Esophagus muscularis mucosa (tissue), 4 donors: ENCODE results near the gene PAQR9. TPM values are rescaled to one million over a fixed set of nuclear protein-coding genes. Genes with fewer than 3 reads are reported as not detected.

Experiments
- DNase-seq: peaks from one replicate; pipeline ENCODE4 v3.0.0-alpha.2; 2017; ENCODE audit errors: extremely low spot score
- H3K27ac ChIP-seq, 4 donors: fragments of 200-600 bp; sonication (generic); replicated peaks in 1 of 4; 1 replicate in 3 of 4; 2 replicates in 1 of 4; pipeline ENCODE4 v1.5.1; 2016 to 2019; ENCODE audit warnings: mild to moderate bottlenecking in 1 of 4
- H3K27me3 ChIP-seq, 4 donors: fragments of 200-600 bp; sonication (generic); one replicate each; pipeline versions ENCODE4 v1.5.1 to v1.6.0; 2016 to 2019
- H3K36me3 ChIP-seq, 4 donors: fragments of 200-600 bp; sonication (generic); one replicate each; pipeline ENCODE4 v1.5.1; 2016 to 2019
- H3K4me1 ChIP-seq, 4 donors: fragments of 200-600 bp; sonication (generic); one replicate each; pipeline ENCODE4 v1.5.1; 2016 to 2019
- H3K4me3 ChIP-seq, 4 donors: fragments of 200-600 bp; sonication (generic); 1 replicate in 2 of 4; 2 replicates in 2 of 4; pipeline ENCODE4 v1.5.1; 2016 to 2019; ENCODE audit warnings: mild to moderate bottlenecking in 4 of 4, moderate library complexity in 1 of 4
- H3K9me3 ChIP-seq, 4 donors: fragments of 200-600 bp; sonication (generic); 1 replicate in 3 of 4; 2 replicates in 1 of 4; pipeline ENCODE4 v1.5.1; 2016 to 2019
- EP300 ChIP-seq: sonication (generic); formaldehyde crosslinking; IDR thresholded peaks from one replicate; pipeline ENCODE4 v1.6.1; 2017; ENCODE audit warnings: antibody characterized with exemption
- POLR2A ChIP-seq: fragments of 450-650 bp; IDR thresholded peaks from one replicate; pipeline ENCODE4 v1.6.1; 2017; ENCODE audit warnings: antibody characterized with exemption, moderate library complexity, mild to moderate bottlenecking, low read depth
- POLR2AphosphoS5 ChIP-seq, 2 donors: sonication (generic); formaldehyde crosslinking; IDR thresholded peaks; one replicate each; pipeline ENCODE4 v1.6.1; 2017; ENCODE audit warnings: antibody characterized with exemption in 2 of 2
- WGBS: methylation state at CpG from one replicate; pipeline ENCODE4 v1.1.5; 2018; 5-methylcytosine and 5-hydroxymethylcytosine counted together
- intact Hi-C: fragments of 100-400 bp; cut with DNase I; formaldehyde crosslinking; loops from one replicate; pipeline ENCODE4 v1.15.1; 2023
- small RNA-seq, 3 donors: library from RNA; depleted of rRNA; stranded (forward); fragments of <200 nt; gene quantifications; one replicate each; pipeline ENCODE3, GENCODE V24; 2016
- total RNA-seq, 4 donors: library from RNA; depleted of rRNA; stranded (reverse); fragments of >200 nt; gene quantifications; one replicate each; pipeline versions ENCODE4 v1.1.0 to v1.2.1, GENCODE V29; 2016
- TF ChIP-seq, protein P1 (sequence below), 3 experiments: fragments of 200-600 bp in 2 of 3; fragments of 450-650 bp in 1 of 3; sonication (generic) in 2 of 3; IDR thresholded peaks; one replicate each; pipeline ENCODE4 v1.5.1; 2017 to 2019; ENCODE audit warnings: antibody characterized with exemption in 3 of 3, mild to moderate bottlenecking in 2 of 3, moderate library complexity in 1 of 3

The PAQR9 gene
- total RNA-seq, 4 donors from 2014 or later, result not detected

DNA sequence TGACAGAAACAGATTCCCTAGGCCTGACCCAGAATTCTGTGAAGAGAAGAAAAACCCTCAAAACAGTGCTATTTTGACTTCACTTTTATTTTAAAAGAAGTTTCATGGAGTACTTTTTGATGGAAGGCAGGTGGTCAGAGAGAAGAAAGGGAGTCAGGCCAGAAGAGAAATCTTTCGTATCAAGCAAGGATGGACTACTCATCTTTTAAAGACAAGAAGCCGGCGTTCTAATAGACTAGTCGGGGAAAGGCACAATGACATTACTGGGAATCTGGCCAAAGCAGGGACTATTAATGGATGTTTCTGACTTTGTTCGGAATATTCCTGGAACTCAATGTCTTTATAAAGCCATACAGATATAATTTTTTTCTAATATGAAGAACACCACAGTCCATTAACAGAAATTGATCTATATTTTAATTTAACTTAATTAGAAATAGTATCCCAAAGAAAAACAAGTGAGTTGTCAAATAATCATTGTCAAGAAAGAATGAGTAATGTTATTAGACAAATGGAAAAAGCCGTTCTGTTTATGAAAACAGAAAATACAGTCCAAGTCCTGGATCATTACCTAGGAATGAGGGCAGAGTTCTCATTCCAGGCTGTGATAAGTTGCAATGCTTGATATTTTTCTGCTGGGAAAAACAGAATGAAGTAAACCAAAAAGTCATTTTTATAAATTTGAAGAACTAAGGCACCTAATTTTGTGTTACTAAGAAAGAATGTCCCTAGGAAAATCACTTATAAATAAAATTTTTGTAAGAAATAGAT lies 50.9 kb downstream of the PAQR9 start:
- peaks cover 18 to 31% (median 29%) of the 10 kb centered on the region in 4 donors for H3K4me1 ChIP-seq
- peak; percentile 70 for DNase-seq
- TF ChIP-seq POLR2AphosphoS5 (IDR thresholded peaks at IDR 0.05), result no peak
- no peak for TF ChIP-seq EP300
- no peak for TF ChIP-seq POLR2A
- TF ChIP-seq, protein P1, sequence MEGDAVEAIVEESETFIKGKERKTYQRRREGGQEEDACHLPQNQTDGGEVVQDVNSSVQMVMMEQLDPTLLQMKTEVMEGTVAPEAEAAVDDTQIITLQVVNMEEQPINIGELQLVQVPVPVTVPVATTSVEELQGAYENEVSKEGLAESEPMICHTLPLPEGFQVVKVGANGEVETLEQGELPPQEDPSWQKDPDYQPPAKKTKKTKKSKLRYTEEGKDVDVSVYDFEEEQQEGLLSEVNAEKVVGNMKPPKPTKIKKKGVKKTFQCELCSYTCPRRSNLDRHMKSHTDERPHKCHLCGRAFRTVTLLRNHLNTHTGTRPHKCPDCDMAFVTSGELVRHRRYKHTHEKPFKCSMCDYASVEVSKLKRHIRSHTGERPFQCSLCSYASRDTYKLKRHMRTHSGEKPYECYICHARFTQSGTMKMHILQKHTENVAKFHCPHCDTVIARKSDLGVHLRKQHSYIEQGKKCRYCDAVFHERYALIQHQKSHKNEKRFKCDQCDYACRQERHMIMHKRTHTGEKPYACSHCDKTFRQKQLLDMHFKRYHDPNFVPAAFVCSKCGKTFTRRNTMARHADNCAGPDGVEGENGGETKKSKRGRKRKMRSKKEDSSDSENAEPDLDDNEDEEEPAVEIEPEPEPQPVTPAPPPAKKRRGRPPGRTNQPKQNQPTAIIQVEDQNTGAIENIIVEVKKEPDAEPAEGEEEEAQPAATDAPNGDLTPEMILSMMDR (IDR thresholded peaks at IDR 0.05), result no peak
- peak overlapping the region; percentile 41 to 68 (median 49) for H3K27ac ChIP-seq
- H3K4me3 ChIP-seq, result no peak overlapping the region
- 24% methylated on average over 6 of the region's 6 CpGs for WGBS
- no peaks in the 10 kb centered on the region for H3K9me3 ChIP-seq
- intact Hi-C loops, result no loop called here
- no peaks in the 10 kb centered on the region for H3K36me3 ChIP-seq
- no peaks in the 10 kb centered on the region for H3K27me3 ChIP-seq

Small RNA genes within 50 kb of the gene (small RNA-seq; reads per million reads assigned to genes)
- 0 reads per million in 3 donors for gene AC021074.2

Other genes starting within 250 kb of the PAQR9 start
- gene TRPC1, start 239.6 kb downstream of the PAQR9 start, total RNA-seq, result 10 to 100 TPM; 19.5 to 31.1 (median 23.2) TPM
- gene PCOLCE2, start 74.6 kb downstream of the PAQR9 start, total RNA-seq, result 10 to 100 TPM; 48.2 to 76.0 (median 54.6) TPM
- 10 to 100 TPM; 35.7 to 58.6 (median 45.2) TPM for gene U2SURP, start 37.9 kb upstream of the PAQR9 start, total RNA-seq
- gene CHST2, start 156.1 kb upstream of the PAQR9 start, total RNA-seq, result 10 to 100 TPM in 2 of 4 donors, 1 to 10 TPM in 2; 3.3 to 10.8 (median 10.2) TPM